ENCODE measurements around the gene NPL. TPM values are rescaled to one million over a fixed set of nuclear protein-coding genes. Genes with fewer than 3 reads are reported as not detected.

Gene NPL
- total and polyA plus RNA-seq, 9 donors = 4.9 to 10.8 (median 7.3) TPM

GRCh38 chr1:182811975-182812722, 22.6 kb downstream of the NPL start:
- H3K36me3 ChIP-seq (ENCODE audit: control insufficient read depth, insufficient read depth, low read length) = no peaks in the 10 kb centered on the region
- no peak overlapping the region for H3K4me3 ChIP-seq (ENCODE audit: low read length)
- DNase-seq = no peak
- no peaks in the 10 kb centered on the region for H3K27me3 ChIP-seq (ENCODE audit: control insufficient read depth, insufficient read depth, low read length)
- H3K4me1 ChIP-seq (ENCODE audit: control insufficient read depth, insufficient read depth, low read length) = no peaks in the 10 kb centered on the region
- no peak overlapping the region for H3K27ac ChIP-seq (ENCODE audit: low read length)
- 94% methylated on average over 2 of the region's 4 CpGs for WGBS (ENCODE audit: insufficient coverage)
- H3K9me3 ChIP-seq (replicated peaks; ENCODE audit: control insufficient read depth, low read depth, low read length) = no peaks in the 10 kb centered on the region

GRCh38 chr1:182816863-182817262, 27.3 kb downstream of the NPL start:
- Histone ChIP-seq H3K9me3 (replicated peaks; ENCODE audit: control insufficient read depth, low read depth, low read length) (no peaks in the 10 kb centered on the region), H3K36me3 (ENCODE audit: control insufficient read depth, insufficient read depth, low read length) (peaks cover 2% of the 10 kb centered on the region), H3K27me3 (ENCODE audit: control insufficient read depth, insufficient read depth, low read length) (no peaks in the 10 kb centered on the region), H3K4me1 (ENCODE audit: control insufficient read depth, insufficient read depth, low read length) (no peaks in the 10 kb centered on the region), H3K4me3 (ENCODE audit: low read length) (no peak overlapping the region), H3K27ac (ENCODE audit: low read length) (no peak overlapping the region)
- no peak for DNase-seq
- no CpG with 5 or more reads among the region's 2 CpGs for WGBS (ENCODE audit: insufficient coverage)

GRCh38 chr1:182817802-182818201, 28.2 kb downstream of the NPL start:
- no peak overlapping the region for H3K4me3 ChIP-seq (ENCODE audit: low read length)
- H3K36me3 ChIP-seq (ENCODE audit: control insufficient read depth, insufficient read depth, low read length) = peaks cover 2% of the 10 kb centered on the region
- H3K27ac ChIP-seq (ENCODE audit: low read length) = no peak overlapping the region
- no peaks in the 10 kb centered on the region for H3K27me3 ChIP-seq (ENCODE audit: control insufficient read depth, insufficient read depth, low read length)
- no peaks in the 10 kb centered on the region for H3K4me1 ChIP-seq (ENCODE audit: control insufficient read depth, insufficient read depth, low read length)
- 20% methylated on average over 1 of the region's 3 CpGs for WGBS (ENCODE audit: insufficient coverage)
- DNase-seq = no peak
- no peaks in the 10 kb centered on the region for H3K9me3 ChIP-seq (replicated peaks; ENCODE audit: control insufficient read depth, low read depth, low read length)

GRCh38 chr1:182823220-182823619, 33.6 kb downstream of the NPL start:
- H3K9me3 ChIP-seq (replicated peaks; ENCODE audit: control insufficient read depth, low read depth, low read length) = no peaks in the 10 kb centered on the region
- no peaks in the 10 kb centered on the region for H3K27me3 ChIP-seq (ENCODE audit: control insufficient read depth, insufficient read depth, low read length)
- DNase-seq = no peak
- H3K4me3 ChIP-seq (ENCODE audit: low read length) = no peak overlapping the region
- H3K36me3 ChIP-seq (ENCODE audit: control insufficient read depth, insufficient read depth, low read length) = peaks cover 3% of the 10 kb centered on the region
- no peaks in the 10 kb centered on the region for H3K4me1 ChIP-seq (ENCODE audit: control insufficient read depth, insufficient read depth, low read length)
- H3K27ac ChIP-seq (ENCODE audit: low read length) = no peak overlapping the region
- WGBS (ENCODE audit: insufficient coverage) = no CpG with 5 or more reads among the region's 3 CpGs

GRCh38 chr1:182826892-182827291, 37.3 kb downstream of the NPL start:
- Histone ChIP-seq H3K4me1 (ENCODE audit: control insufficient read depth, insufficient read depth, low read length) (no peaks in the 10 kb centered on the region), H3K27ac (ENCODE audit: low read length) (no peak overlapping the region), H3K9me3 (replicated peaks; ENCODE audit: control insufficient read depth, low read depth, low read length) (no peaks in the 10 kb centered on the region), H3K4me3 (ENCODE audit: low read length) (no peak overlapping the region), H3K36me3 (ENCODE audit: control insufficient read depth, insufficient read depth, low read length) (peaks cover 3% of the 10 kb centered on the region), H3K27me3 (ENCODE audit: control insufficient read depth, insufficient read depth, low read length) (no peaks in the 10 kb centered on the region)
- no CpG with 5 or more reads among the region's 2 CpGs for WGBS (ENCODE audit: insufficient coverage)
- no peak for DNase-seq

- no peaks in the 10 kb centered on the region for H3K9me3 ChIP-seq (replicated peaks; ENCODE audit: control insufficient read depth, low read depth, low read length)
- no peaks in the 10 kb centered on the region for H3K27me3 ChIP-seq (ENCODE audit: control insufficient read depth, insufficient read depth, low read length)
- no peaks in the 10 kb centered on the region for H3K4me1 ChIP-seq (ENCODE audit: control insufficient read depth, insufficient read depth, low read length)
- peaks cover 3% of the 10 kb centered on the region for H3K36me3 ChIP-seq (ENCODE audit: control insufficient read depth, insufficient read depth, low read length)
- H3K27ac ChIP-seq (ENCODE audit: low read length) = no peak overlapping the region
- H3K4me3 ChIP-seq (ENCODE audit: low read length) = no peak overlapping the region
- WGBS (ENCODE audit: insufficient coverage) = 89% methylated on average over 3 of the region's 5 CpGs
- no peak for DNase-seq
These were observed 39.8 kb downstream of the NPL start for GRCh38 chr1:182829285-182829932.

- DNase-seq = no peak
- Histone ChIP-seq H3K27me3 (ENCODE audit: control insufficient read depth, insufficient read depth, low read length) (no peaks in the 10 kb centered on the region), H3K9me3 (replicated peaks; ENCODE audit: control insufficient read depth, low read depth, low read length) (no peaks in the 10 kb centered on the region), H3K36me3 (ENCODE audit: control insufficient read depth, insufficient read depth, low read length) (no peaks in the 10 kb centered on the region), H3K4me1 (ENCODE audit: control insufficient read depth, insufficient read depth, low read length) (no peaks in the 10 kb centered on the region), H3K4me3 (ENCODE audit: low read length) (no peak overlapping the region), H3K27ac (ENCODE audit: low read length) (no peak overlapping the region)
These were observed 43.7 kb downstream of the NPL start for GRCh38 chr1:182833271-182833670.

GRCh38 chr1:182834326-182834725, 44.8 kb downstream of the NPL start:
- 100% methylated on average over 2 of the region's 2 CpGs for WGBS (ENCODE audit: insufficient coverage)
- H3K27me3 ChIP-seq (ENCODE audit: control insufficient read depth, insufficient read depth, low read length) = no peaks in the 10 kb centered on the region
- no peak overlapping the region for H3K4me3 ChIP-seq (ENCODE audit: low read length)

GRCh38 chr1:182835806-182836205, 46.2 kb downstream of the NPL start:
- no peaks in the 10 kb centered on the region for H3K27me3 ChIP-seq (ENCODE audit: control insufficient read depth, insufficient read depth, low read length)
- WGBS (ENCODE audit: insufficient coverage) = 80% methylated on average over 1 of the region's 10 CpGs
- H3K4me1 ChIP-seq (ENCODE audit: control insufficient read depth, insufficient read depth, low read length) = peaks cover 6% of the 10 kb centered on the region
- no peak overlapping the region for H3K27ac ChIP-seq (ENCODE audit: low read length)
- H3K9me3 ChIP-seq (replicated peaks; ENCODE audit: control insufficient read depth, low read depth, low read length) = no peaks in the 10 kb centered on the region
- H3K4me3 ChIP-seq (ENCODE audit: low read length) = no peak overlapping the region
- H3K36me3 ChIP-seq (ENCODE audit: control insufficient read depth, insufficient read depth, low read length) = no peaks in the 10 kb centered on the region
- DNase-seq = no peak

More at GRCh38 chr1:182834326-182834725, 44.8 kb downstream of the NPL start:
- no peaks in the 10 kb centered on the region for H3K36me3 ChIP-seq (ENCODE audit: control insufficient read depth, insufficient read depth, low read length)
- no peak for DNase-seq
- H3K27ac ChIP-seq (ENCODE audit: low read length) = no peak overlapping the region
- H3K9me3 ChIP-seq (replicated peaks; ENCODE audit: control insufficient read depth, low read depth, low read length) = no peaks in the 10 kb centered on the region
- H3K4me1 ChIP-seq (ENCODE audit: control insufficient read depth, insufficient read depth, low read length) = peaks cover 2% of the 10 kb centered on the region

- Histone ChIP-seq H3K27ac (ENCODE audit: low read length) (peak within 1 kb of the TSS; percentile 98), H3K4me3 (ENCODE audit: low read length) (peak within 1 kb of the TSS; percentile 97), H3K36me3 (ENCODE audit: control insufficient read depth, insufficient read depth, low read length) (peaks cover 10% of the 10 kb centered on the region), H3K4me1 (ENCODE audit: control insufficient read depth, insufficient read depth, low read length) (peaks cover 12% of the 10 kb centered on the region), H3K27me3 (ENCODE audit: control insufficient read depth, insufficient read depth, low read length) (no peaks in the 10 kb centered on the region), H3K9me3 (replicated peaks; ENCODE audit: control insufficient read depth, low read depth, low read length) (no peaks in the 10 kb centered on the region)
- DNase-seq = peak; percentile 95
- under 1% methylated on average over 92 of the region's 92 CpGs for WGBS (ENCODE audit: insufficient coverage)
These were observed 49.9 kb downstream of the NPL start, which contains the start of gene DHX9 for GRCh38 chr1:182839209-182840066. DHX9 (plus strand) TSS chr1:182839347; CDS start chr1:182842567, 3,220 bp downstream.
